SK-N-MC (cell line): Measurements from ENCODE around the gene KIF26A.

Experiments used
- DNase-seq: peaks from one replicate; pipeline ENCODE4 v3.0.0-alpha.2; 2011; ENCODE audit warnings: low read depth, low spot score
- H3K27ac ChIP-seq: fragments of 200-600 bp; sonication (generic); 2 replicates; pipeline ENCODE4 v1.5.1; 2016; ENCODE audit warnings: mixed run types
- H3K36me3 ChIP-seq: fragments of 200-600 bp; sonication (generic); 2 replicates; pipeline ENCODE4 v1.6.1; 2017; ENCODE audit warnings: antibody characterized with exemption, low read length, mixed read lengths; ENCODE audit not compliant: insufficient read depth
- H3K4me3 ChIP-seq: fragments of 200-600 bp; sonication (generic); 2 replicates; pipeline ENCODE4 v1.5.1; 2016
- H3K9ac ChIP-seq: fragments of 200-600 bp; sonication (generic); 2 replicates; pipeline ENCODE4 v1.8.0; 2017; ENCODE audit warnings: mixed run types, mixed read lengths; ENCODE audit not compliant: insufficient read length
- H3K9me3 ChIP-seq: fragments of 200-600 bp; sonication (generic); 2 replicates; pipeline ENCODE4 v1.6.1; 2017; ENCODE audit warnings: low read depth, mild to moderate bottlenecking, antibody characterized with exemption, low read length, moderate library complexity, mixed read lengths
- EZH2 ChIP-seq: fragments of 200-600 bp; sonication (generic); IDR thresholded peaks from one replicate; pipeline ENCODE4 v1.6.1; 2017; ENCODE audit warnings: antibody characterized with exemption
- FOXP2 ChIP-seq: optimal IDR thresholded peaks from 2 replicates; pipeline ENCODE3; 2011; ENCODE audit warnings: mild to moderate bottlenecking, moderate library complexity; ENCODE audit not compliant: insufficient read depth; ENCODE audit errors: extremely low read length, control extremely low read depth
- POLR2AphosphoS5 ChIP-seq: IDR thresholded peaks from 2 replicates; pipeline ENCODE4 v1.6.1; 2012; ENCODE audit warnings: mild to moderate bottlenecking, low read depth, low read length, borderline replicate concordance

The KIF26A gene

DNA sequence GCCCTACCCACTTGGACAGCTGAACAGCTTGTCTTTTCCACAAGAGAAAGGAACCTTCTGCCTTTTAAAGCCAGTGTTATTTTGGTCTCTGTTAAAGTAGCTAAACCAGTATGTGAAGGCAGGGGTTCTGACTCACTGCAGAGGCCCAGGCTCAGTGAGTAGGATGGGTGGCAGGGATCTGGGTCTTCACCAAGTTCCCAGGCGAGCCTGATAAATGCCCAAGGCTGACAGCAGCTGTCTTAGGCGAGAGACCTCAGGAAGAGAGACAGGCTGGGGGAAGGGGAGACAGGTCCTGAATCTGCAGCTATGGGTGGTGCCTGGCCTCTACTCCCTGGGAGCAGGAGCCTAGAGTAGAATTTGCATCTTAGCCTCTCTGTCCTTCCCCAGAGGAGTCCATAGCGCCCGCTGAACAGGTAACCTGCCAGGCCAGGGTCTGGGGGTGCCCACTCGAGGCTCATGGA lies 18.1 kb upstream of the KIF26A start:
- DNase-seq = no peak
- no peaks in the 10 kb centered on the region for H3K36me3 ChIP-seq
- TF ChIP-seq POLR2AphosphoS5 (no peak), EZH2 (no peak), FOXP2 (no peak)

DNA sequence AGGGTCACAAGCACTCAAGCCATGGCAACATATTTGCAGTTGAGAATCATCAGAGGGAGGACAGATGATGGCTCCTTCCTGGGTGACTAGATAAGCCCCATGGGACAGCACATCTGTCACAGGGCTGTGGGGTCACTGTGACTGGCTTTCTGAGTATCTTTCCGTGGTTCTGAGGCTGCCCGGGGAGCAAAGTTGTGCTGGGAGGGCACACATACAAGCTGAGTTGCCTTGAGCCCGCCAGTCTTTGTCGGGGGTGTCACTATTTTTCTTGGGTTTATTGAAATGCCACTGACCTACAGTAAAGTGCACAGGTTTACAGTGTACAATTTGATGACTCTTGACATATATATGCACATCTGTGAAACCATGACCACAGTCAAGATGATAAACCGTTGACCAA lies 17.2 kb upstream of the KIF26A start:
- Histone ChIP-seq H3K36me3 (no peaks in the 10 kb centered on the region), H3K9me3 (no peaks in the 10 kb centered on the region), H3K27ac (no peak overlapping the region), H3K9ac (no peak overlapping the region), H3K4me3 (no peak overlapping the region)
- DNase-seq = no peak
- TF ChIP-seq FOXP2 (no peak), POLR2AphosphoS5 (no peak), EZH2 (no peak)

More for the DNA sequence above, 18.1 kb upstream of the KIF26A start:
- no peak overlapping the region for H3K4me3 ChIP-seq
- H3K27ac ChIP-seq = no peak overlapping the region
- H3K9ac ChIP-seq = no peak overlapping the region
- no peaks in the 10 kb centered on the region for H3K9me3 ChIP-seq

DNA sequence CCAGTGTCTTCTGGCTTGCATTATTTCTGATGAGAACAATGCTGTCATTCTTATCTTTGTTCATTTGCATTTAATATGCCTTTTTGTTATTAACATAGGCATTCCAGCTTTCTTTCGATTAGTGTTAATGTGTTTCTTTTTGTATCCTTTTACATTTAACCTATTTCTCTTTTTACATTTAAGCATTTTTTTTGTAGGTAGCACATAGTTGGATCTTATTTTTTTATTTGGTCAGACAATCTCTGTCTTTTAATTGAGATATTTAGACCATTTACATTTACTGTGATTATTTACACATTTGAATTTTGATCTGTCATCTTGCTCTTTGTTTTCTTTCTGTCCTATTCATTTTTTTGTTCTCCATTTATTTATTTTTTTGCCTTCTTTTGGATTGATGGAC lies 14.5 kb upstream of the KIF26A start:
- no peak overlapping the region for H3K4me3 ChIP-seq
- H3K9me3 ChIP-seq = no peaks in the 10 kb centered on the region
- no peak overlapping the region for H3K27ac ChIP-seq
- no peaks in the 10 kb centered on the region for H3K36me3 ChIP-seq
- TF ChIP-seq FOXP2 = no peak
- TF ChIP-seq POLR2AphosphoS5 = no peak
- no peak for TF ChIP-seq EZH2
- no peak for DNase-seq
- H3K9ac ChIP-seq = no peak overlapping the region

DNA sequence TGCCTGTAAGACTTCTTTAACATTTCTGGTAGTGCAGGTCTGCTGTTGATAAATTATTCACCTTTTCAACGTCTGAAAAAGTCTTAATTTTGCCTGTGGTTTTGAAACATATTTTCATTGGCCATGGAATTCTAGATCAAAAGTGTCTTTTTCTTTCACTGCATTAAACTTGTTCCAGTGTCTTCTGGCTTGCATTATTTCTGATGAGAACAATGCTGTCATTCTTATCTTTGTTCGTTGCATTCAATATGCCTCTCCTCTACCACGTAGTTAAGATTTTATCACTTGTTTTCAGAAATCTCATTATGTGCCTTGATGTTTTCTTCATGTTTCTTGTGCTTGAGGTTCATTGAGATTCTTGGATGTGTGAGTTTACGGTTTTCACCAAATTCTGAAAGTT lies 13.4 kb upstream of the KIF26A start:
- Histone ChIP-seq H3K27ac (no peak overlapping the region), H3K36me3 (no peaks in the 10 kb centered on the region)

DNA sequence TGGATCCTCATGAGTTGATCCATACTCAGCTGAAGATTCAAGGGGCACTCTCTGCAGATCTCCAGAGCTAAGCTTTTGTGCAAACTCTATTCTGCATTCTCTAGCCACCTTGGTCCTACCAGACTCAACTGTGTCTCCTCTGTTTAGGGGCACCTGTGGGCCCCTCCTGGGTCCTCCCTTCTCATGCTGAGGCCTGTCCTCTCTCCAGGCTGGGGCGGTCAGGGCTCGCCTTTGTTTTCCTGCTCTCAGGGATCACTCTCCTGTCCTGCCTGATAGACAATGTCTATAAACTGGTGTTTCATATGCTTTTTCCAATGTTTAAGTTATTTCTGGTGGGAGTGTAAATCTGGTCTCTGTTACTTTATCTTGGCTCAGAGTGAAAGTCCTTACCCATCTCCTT lies 11.6 kb upstream of the KIF26A start:
- TF ChIP-seq POLR2AphosphoS5 (no peak), FOXP2 (no peak), EZH2 (no peak)
- peaks cover 6% of the 10 kb centered on the region; the same call in 1 of the 2 replicates for H3K9me3 ChIP-seq
- no peak for DNase-seq

More for the DNA sequence above, 13.4 kb upstream of the KIF26A start:
- DNase-seq = no peak
- H3K4me3 ChIP-seq = no peak overlapping the region
- H3K9ac ChIP-seq = no peak overlapping the region
- no peak for TF ChIP-seq POLR2AphosphoS5
- TF ChIP-seq FOXP2 = no peak
- no peak for TF ChIP-seq EZH2
- H3K9me3 ChIP-seq = peaks cover 6% of the 10 kb centered on the region; the same call in 1 of the 2 replicates

DNA sequence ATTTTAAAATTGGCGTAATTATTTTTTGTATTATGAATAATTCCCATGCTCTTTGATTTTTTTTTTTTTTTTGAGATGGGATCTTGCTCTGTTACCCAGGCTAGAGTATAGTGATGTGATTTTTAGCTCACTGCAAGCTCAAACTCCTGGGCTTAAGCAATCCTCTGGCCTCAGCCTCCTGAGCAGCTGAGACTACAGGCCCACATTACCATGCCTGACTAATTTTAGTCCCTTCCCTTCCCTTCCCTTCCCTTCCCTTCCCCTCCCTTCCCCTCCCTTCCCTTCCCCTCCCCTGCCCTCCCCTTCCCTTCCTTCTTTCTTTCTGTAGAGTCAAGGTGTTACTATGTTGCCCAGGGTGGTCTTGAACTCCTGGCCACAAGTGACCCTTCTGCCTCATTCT lies 9.4 kb upstream of the KIF26A start:
- no peak overlapping the region for H3K4me3 ChIP-seq
- H3K9ac ChIP-seq = no peak overlapping the region
- TF ChIP-seq POLR2AphosphoS5 (no peak), EZH2 (no peak), FOXP2 (no peak)
- no peak overlapping the region for H3K27ac ChIP-seq
- H3K36me3 ChIP-seq = no peaks in the 10 kb centered on the region
- H3K9me3 ChIP-seq = peaks cover 6% of the 10 kb centered on the region; the same call in 1 of the 2 replicates
- DNase-seq = no peak

More for the DNA sequence above, 11.6 kb upstream of the KIF26A start:
- H3K27ac ChIP-seq = no peak overlapping the region
- no peak overlapping the region for H3K9ac ChIP-seq
- no peaks in the 10 kb centered on the region for H3K36me3 ChIP-seq
- no peak overlapping the region for H3K4me3 ChIP-seq

DNA sequence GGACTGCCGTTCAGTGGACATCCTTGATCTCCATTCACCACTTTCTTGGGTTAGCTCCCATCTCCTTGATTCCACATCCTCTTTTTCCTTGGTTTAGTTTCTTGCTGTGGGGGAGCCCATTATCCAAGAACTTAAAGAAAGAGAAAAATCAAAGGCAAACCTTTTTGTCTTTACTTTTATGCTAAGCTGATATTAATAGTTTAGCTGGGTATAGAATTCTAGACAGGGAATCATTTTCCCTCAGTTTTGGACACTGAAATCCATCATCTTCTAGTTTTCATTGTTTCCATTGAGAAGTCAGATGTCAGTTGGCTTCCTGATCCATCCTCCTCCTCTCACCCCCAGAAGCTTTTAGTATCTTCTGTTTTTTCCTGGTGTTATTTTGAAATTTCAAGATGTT lies 8.8 kb upstream of the KIF26A start:
- peaks cover 6% of the 10 kb centered on the region; the same call in 1 of the 2 replicates for H3K9me3 ChIP-seq

DNA sequence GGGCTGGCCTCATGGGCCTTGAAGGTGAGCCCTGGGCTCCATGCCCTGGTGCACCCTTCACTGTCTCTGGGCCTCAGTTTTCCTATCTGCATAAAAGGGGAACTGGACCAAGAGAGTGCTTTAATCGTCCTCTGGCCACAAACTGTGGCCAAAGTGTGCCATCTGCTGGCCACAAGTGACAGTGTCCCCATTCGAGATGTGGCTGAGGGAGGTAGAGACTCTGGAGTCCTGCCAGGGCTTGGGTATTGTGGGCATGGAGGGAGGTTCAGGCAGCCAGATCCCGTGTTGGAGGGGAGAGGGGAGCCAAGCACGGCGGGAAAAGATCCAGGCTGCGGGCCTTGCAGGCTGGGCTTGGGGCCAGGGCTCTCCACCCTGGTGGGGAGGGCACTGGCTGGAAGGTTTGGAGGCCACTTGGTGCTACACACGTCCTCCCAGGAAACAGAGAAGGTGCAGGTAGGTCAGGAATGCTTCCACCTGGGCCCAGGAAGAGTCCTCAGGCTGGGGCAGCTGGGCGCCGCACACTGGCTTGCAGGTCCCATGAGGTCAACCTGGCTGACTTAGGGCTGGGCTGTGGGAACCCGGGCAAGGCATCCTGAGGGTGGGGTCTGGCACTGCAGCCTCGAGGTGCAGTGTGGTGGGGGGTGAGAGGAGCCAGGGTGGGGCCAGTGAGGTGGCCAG lies 7.3 kb upstream of the KIF26A start:
- H3K27ac ChIP-seq = no peak overlapping the region
- no peaks in the 10 kb centered on the region for H3K36me3 ChIP-seq
- no peak overlapping the region for H3K4me3 ChIP-seq
- H3K9ac ChIP-seq = no peak overlapping the region
- H3K9me3 ChIP-seq = peaks cover 6% of the 10 kb centered on the region; the same call in 1 of the 2 replicates
- no peak for DNase-seq
- TF ChIP-seq POLR2AphosphoS5 (no peak), EZH2 (no peak), FOXP2 (no peak)

More for the DNA sequence above, 8.8 kb upstream of the KIF26A start:
- TF ChIP-seq FOXP2 (no peak), EZH2 (no peak), POLR2AphosphoS5 (no peak)
- DNase-seq = no peak
- H3K27ac ChIP-seq = no peak overlapping the region
- H3K36me3 ChIP-seq = no peaks in the 10 kb centered on the region
- H3K4me3 ChIP-seq = no peak overlapping the region
- no peak overlapping the region for H3K9ac ChIP-seq

DNA sequence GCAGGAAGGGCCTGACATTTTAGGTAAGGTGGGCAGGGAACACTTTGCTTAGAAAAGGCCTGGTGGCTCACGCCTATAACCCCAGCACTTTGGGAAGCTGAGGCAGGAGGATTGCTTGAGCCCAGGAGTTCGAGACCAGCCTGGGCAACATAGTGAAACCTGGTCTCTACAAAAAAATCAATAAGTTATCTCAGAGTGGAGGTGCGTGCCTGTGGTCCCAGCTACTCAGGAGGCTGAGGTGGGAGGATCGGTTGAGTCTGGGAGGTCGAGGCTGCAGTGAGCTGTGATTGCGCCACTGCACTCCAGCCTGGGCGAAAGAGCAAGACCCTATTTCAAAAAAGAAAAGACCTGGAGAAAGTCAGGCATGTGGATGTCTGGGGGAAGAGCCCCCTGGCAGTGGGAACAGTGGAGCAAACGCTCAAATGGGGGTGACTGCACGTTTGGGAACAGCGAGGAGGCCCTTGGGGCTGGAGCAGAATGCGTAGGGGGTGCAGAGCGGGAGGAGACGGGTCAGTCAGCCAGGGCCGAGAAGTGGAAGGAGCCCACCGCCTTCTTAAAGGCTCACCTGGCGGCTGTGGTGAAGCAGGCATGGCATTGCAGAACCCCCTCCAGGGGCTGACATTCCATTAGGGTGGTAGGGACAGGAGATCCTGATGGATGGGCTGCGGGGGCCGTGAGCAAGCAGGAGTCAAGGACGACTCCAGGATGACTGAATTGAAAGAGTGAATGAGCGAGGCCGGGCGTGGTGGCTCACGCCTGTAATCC lies 6.2 kb upstream of the KIF26A start:
- H3K27ac ChIP-seq = no peak overlapping the region
- TF ChIP-seq POLR2AphosphoS5 (no peak), FOXP2 (no peak)
- no peak for DNase-seq
- peaks cover 6% of the 10 kb centered on the region; the same call in 1 of the 2 replicates for H3K9me3 ChIP-seq
- H3K9ac ChIP-seq = no peak overlapping the region
- H3K4me3 ChIP-seq = no peak overlapping the region
- H3K36me3 ChIP-seq = no peaks in the 10 kb centered on the region
